ENCODE results near the gene GNB3. TPM values are rescaled to one million over a fixed set of nuclear protein-coding genes. Genes with fewer than 3 reads are reported as not detected.

The GNB3 gene
- total and polyA plus RNA-seq, 9 of the 15 experiments (the other 6 are each of a cell fraction or from before 2014, with no cell fraction given): 1.4 to 5.8 (median 2.0) TPM

GRCh38 chr12:6851921-6852650, 11.4 kb downstream of the GNB3 start, which contains the start of gene USP5 (continued):
- peak; percentile 93 for TF ChIP-seq ZBTB40 (IDR thresholded peaks at IDR 0.05)
- no peak for TF ChIP-seq ZBTB40 (CRISPR knock-in tag; IDR thresholded peaks at IDR 0.05)
- peak; percentile 95 for TF ChIP-seq ZNF311 (CRISPR knock-in tag; IDR thresholded peaks at IDR 0.05)
- no peak for TF ChIP-seq ZNF780A (CRISPR knock-in tag; IDR thresholded peaks at IDR 0.05)
- no peak for TF ChIP-seq ZNF707 (CRISPR knock-in tag; conservative IDR thresholded peaks at IDR 0.05)
- TF ChIP-seq, protein P1, sequence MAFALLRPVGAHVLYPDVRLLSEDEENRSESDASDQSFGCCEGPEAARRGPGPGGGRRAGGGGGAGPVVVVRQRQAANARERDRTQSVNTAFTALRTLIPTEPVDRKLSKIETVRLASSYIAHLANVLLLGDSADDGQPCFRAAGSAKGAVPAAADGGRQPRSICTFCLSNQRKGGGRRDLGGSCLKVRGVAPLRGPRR (CRISPR knock-in tag; IDR thresholded peaks at IDR 0.05): peak; percentile 82; the same call in 1 of the 2 replicates
- TF ChIP-seq ZNF57 (CRISPR knock-in tag; IDR thresholded peaks at IDR 0.05): no peak
- peak; percentile 45 to 76; a peak in 2 of 4 replicates for TF ChIP-seq SIN3A (IDR thresholded peaks at IDR 0.05; ENCODE audit: borderline replicate concordance in 2 of 2, control insufficient read depth in 1 of 2, low read depth in 2 of 2, low read length in 2 of 2)
- 0 out of 2 replicates have a peak, but pooled peaks have one; percentile 21 for TF ChIP-seq TOE1 (IDR thresholded peaks at IDR 0.05; ENCODE audit: borderline replicate concordance)
- no peak for TF ChIP-seq TOE1 (CRISPR knock-in tag; IDR thresholded peaks at IDR 0.05; ENCODE audit: borderline replicate concordance, low read depth)
- no peak for TF ChIP-seq RFX5 (IDR thresholded peaks at IDR 0.05; ENCODE audit: low read depth, low read length)
- TF ChIP-seq ZBTB17 (CRISPR knock-in tag; IDR thresholded peaks at IDR 0.05): peak; percentile 92
- TF ChIP-seq SMAD3 (CRISPR knock-in tag; conservative IDR thresholded peaks at IDR 0.05): peak; percentile 94
- peak in 1 of 2 experiments; percentile 68; a peak in 2 of 4 replicates for TF ChIP-seq HDAC1 (IDR thresholded peaks at IDR 0.05)
- TF ChIP-seq FOXA1 (IDR thresholded peaks at IDR 0.05; ENCODE audit: borderline replicate concordance): no peak
- peak; percentile 84 for TF ChIP-seq ZNF239 (CRISPR knock-in tag; IDR thresholded peaks at IDR 0.05)
- peak; percentile 58 for TF ChIP-seq POLR2B (IDR thresholded peaks at IDR 0.05; ENCODE audit: low read depth, partially characterized antibody)
- TF ChIP-seq TEAD1 (CRISPR knock-in tag; IDR thresholded peaks at IDR 0.05): peak in 1 of 2 experiments; percentile 96; a peak in 3 of 4 replicates
- peak; percentile 86 for TF ChIP-seq SAP30 (IDR thresholded peaks at IDR 0.05; ENCODE audit: borderline replicate concordance, insufficient read depth, low read depth, low read length, poor library complexity, severe bottlenecking)

Data from K562 (cell line).